Measurements from ENCODE around the gene NTNG2. TPM values are rescaled to one million over a fixed set of nuclear protein-coding genes. Genes with fewer than 3 reads are reported as not detected.

The NTNG2 gene
- total and polyA plus RNA-seq, 2 donors (not counting 3 experiments of a cell fraction or from before 2014, with no cell fraction given), result 0.08 to 0.88 TPM

- no peaks in the 10 kb centered on the region for H3K36me3 ChIP-seq (ENCODE audit: control insufficient read depth in 2 of 2, extremely low read depth in 1 of 2, insufficient read depth in 2 of 2, low read length in 2 of 2)
- no peak for TF ChIP-seq FOS (IDR thresholded peaks at IDR 0.05; ENCODE audit: borderline replicate concordance, insufficient read depth, low read length)
- no peak for TF ChIP-seq GATA2 (IDR thresholded peaks at IDR 0.05; ENCODE audit: insufficient read depth, insufficient read length, low read depth, low read length)
- no peak for TF ChIP-seq POLR2A (IDR thresholded peaks at IDR 0.05; ENCODE audit: low read depth, low read length)
- no peak for TF ChIP-seq EZH2 (IDR thresholded peaks at IDR 0.05; ENCODE audit: borderline replicate concordance, low read depth, low read length, severe bottlenecking)
- TF ChIP-seq MYC (IDR thresholded peaks at IDR 0.05; ENCODE audit: low read depth, low read length), result no peak
- TF ChIP-seq JUN (IDR thresholded peaks at IDR 0.05; ENCODE audit: borderline replicate concordance, insufficient read depth, insufficient read length, low read depth), result no peak
- no peak for TF ChIP-seq MAX (IDR thresholded peaks at IDR 0.05; ENCODE audit: insufficient read depth, insufficient read length)
- no peak for TF ChIP-seq CTCF (IDR thresholded peaks at IDR 0.05; ENCODE audit: extremely low read depth in 1 of 2, insufficient read depth in 1 of 2, low read depth in 1 of 2, low read length in 2 of 2)
- no peak for TF ChIP-seq POLR2AphosphoS5 (IDR thresholded peaks at IDR 0.05; ENCODE audit: insufficient read depth, low read depth, low read length)
- H3K9me3 ChIP-seq (replicated peaks; ENCODE audit: control insufficient read depth, insufficient read depth, low read length), result no peaks in the 10 kb centered on the region
- no peak overlapping the region for H3K4me3 ChIP-seq (replicated peaks in 1 of 3; ENCODE audit: insufficient read depth in 1 of 3, low read depth in 1 of 3, low read length in 3 of 3)
- no peak overlapping the region for H3K9ac ChIP-seq (replicated peaks; ENCODE audit: extremely low read depth, insufficient read depth, low read length)
- H3K79me2 ChIP-seq (ENCODE audit: control insufficient read depth, insufficient read depth, low read length), result no peaks in the 10 kb centered on the region
- dilution Hi-C loops (cut with MboI; ENCODE audit: extremely low pct_ligation_motif_present, low sequenced_read_pairs), result no loop called here
- H2AFZ ChIP-seq (ENCODE audit: low read depth, low read length), result no peak overlapping the region
- intact Hi-C loops (cut with micrococcal nuclease), result no loop called here
- no peak overlapping the region for H3K4me2 ChIP-seq (ENCODE audit: insufficient read depth, low read length)
- peaks cover 12 to 16% of the 10 kb centered on the region in 2 experiments for H3K27me3 ChIP-seq (ENCODE audit: control insufficient read depth in 2 of 2, insufficient read depth in 2 of 2, low read length in 2 of 2)
- FAIRE-seq (no peak), DNase-seq (ENCODE audit: low read depth, low spot score) (no peak)
- CTCF ChIA-PET, result interaction anchor here (0.9 kb wide), 1 partner anchor 22 kb away, joined by 3 read pairs; no protein-coding TSS in a partner anchor
- H3K4me1 ChIP-seq (ENCODE audit: control insufficient read depth, extremely low read depth, insufficient read depth, low read length), result no peaks in the 10 kb centered on the region
- BruUV-seq (replicated peaks), result no TSS peak
- H4K20me1 ChIP-seq (replicated peaks; ENCODE audit: control insufficient read depth, extremely low read depth, insufficient read depth, low read length), result no peaks in the 10 kb centered on the region
- H3K9me1 ChIP-seq (replicated peaks; ENCODE audit: control insufficient read depth, extremely low read depth, insufficient read depth, low read length), result no peaks in the 10 kb centered on the region
- POLR2A ChIA-PET, result no interaction called here
- no peak overlapping the region for H3K27ac ChIP-seq (ENCODE audit: insufficient read depth, low read depth, low read length)
Observed at GRCh38 chr9:132141948-132142594, 19.8 kb upstream of the NTNG2 start.
